ENCODE data around the gene FAU. TPM values are rescaled to one million over a fixed set of nuclear protein-coding genes. Genes with fewer than 3 reads are reported as not detected.
A peak's percentile ranks its signal among the peaks of the same experiment; 100 is the strongest.

Gene FAU
- total RNA-seq, 1 donor from 2014 or later: 710 TPM

- Mint-ChIP-seq H3K4me3 (no peak overlapping the region), H3K36me3 (peaks cover 12% of the 10 kb centered on the region), H3K4me1 (peaks cover 6% of the 10 kb centered on the region), H3K27me3 (ENCODE audit: low read depth) (no peaks in the 10 kb centered on the region), H3K9me3 (no peaks in the 10 kb centered on the region), H3K27ac (no peak overlapping the region)
- DNase-seq (ENCODE audit: low spot score in 2 of 2, unreplicated experiment in 2 of 2): peak in 1 of 2 experiments; percentile 57
- TF ChIP-seq CTCF (IDR thresholded peaks at IDR 0.05; ENCODE audit: unreplicated experiment): peak; percentile 84
Observed at GRCh38 chr11:65078151-65078550, 43.8 kb downstream of the FAU start.

- no peak for TF ChIP-seq CTCF (IDR thresholded peaks at IDR 0.05; ENCODE audit: unreplicated experiment)
- no peak for DNase-seq (ENCODE audit: low spot score in 2 of 2, unreplicated experiment in 2 of 2)
- Mint-ChIP-seq H3K4me1 (no peaks in the 10 kb centered on the region), H3K36me3 (peaks cover 12% of the 10 kb centered on the region), H3K9me3 (no peaks in the 10 kb centered on the region), H3K4me3 (no peak overlapping the region), H3K27me3 (ENCODE audit: low read depth) (no peaks in the 10 kb centered on the region), H3K27ac (no peak overlapping the region)
Observed at GRCh38 chr11:65077451-65077850, 44.5 kb downstream of the FAU start.

GRCh38 chr11:65072631-65072966, 49.3 kb downstream of the FAU start:
- Mint-ChIP-seq H3K9me3 (no peaks in the 10 kb centered on the region), H3K27ac (no peak overlapping the region), H3K4me3 (no peak overlapping the region), H3K4me1 (no peaks in the 10 kb centered on the region), H3K27me3 (ENCODE audit: low read depth) (no peaks in the 10 kb centered on the region), H3K36me3 (no peaks in the 10 kb centered on the region)
- no peak for DNase-seq (ENCODE audit: low spot score in 2 of 2, unreplicated experiment in 2 of 2)
- TF ChIP-seq CTCF (IDR thresholded peaks at IDR 0.05; ENCODE audit: unreplicated experiment): no peak

GRCh38 chr11:65071907-65072630, 49.9 kb downstream of the FAU start:
- no peak overlapping the region for H3K27ac Mint-ChIP-seq
- H3K4me1 Mint-ChIP-seq: no peaks in the 10 kb centered on the region
- no peak for TF ChIP-seq CTCF (IDR thresholded peaks at IDR 0.05; ENCODE audit: unreplicated experiment)
- H3K4me3 Mint-ChIP-seq: no peak overlapping the region
- no peak for DNase-seq (ENCODE audit: low spot score in 2 of 2, unreplicated experiment in 2 of 2)
- H3K36me3 Mint-ChIP-seq: no peaks in the 10 kb centered on the region
- H3K9me3 Mint-ChIP-seq: no peaks in the 10 kb centered on the region
- no peaks in the 10 kb centered on the region for H3K27me3 Mint-ChIP-seq (ENCODE audit: low read depth)

Small RNA genes lying within 50 kb of the gene (microRNA-seq; reads per million reads assigned to microRNA genes)
- gene MIR6751: 1.8 reads per million

Other genes with a start within 250 kb of the FAU start
- 84.9 to 94.5 TPM (median 86.8 TPM) in 3 replicates for gene EHD1, start 243.5 kb downstream of the FAU start, total RNA-seq
- gene ATG2A, start 204.9 kb downstream of the FAU start, total RNA-seq: 29.8 to 32.9 TPM (median 31.7 TPM) in 3 replicates
- gene PPP2R5B, start 197.4 kb downstream of the FAU start, total RNA-seq: 12.3 to 14.4 TPM (median 13.5 TPM) in 3 replicates
- not detected in 3 replicates for gene GPHA2, start 186.2 kb downstream of the FAU start, total RNA-seq
- gene MAJIN, start 150.0 kb downstream of the FAU start, total RNA-seq: not detected in 3 replicates
- 1.5 to 1.9 TPM (median 1.7 TPM) in 3 replicates for gene BATF2, start 125.2 kb downstream of the FAU start, total RNA-seq
- 79.9 to 87.3 TPM (median 84.4 TPM) in 3 replicates for gene ARL2, start 108.0 kb downstream of the FAU start, total RNA-seq
- 19.2 to 21.0 TPM (median 20.8 TPM) in 3 replicates for gene SNX15, start 94.7 kb downstream of the FAU start, total RNA-seq
- 15.3 to 16.3 TPM (median 16.1 TPM) in 3 replicates for gene SAC3D1, start 80.9 kb downstream of the FAU start, total RNA-seq
- gene NAALADL1, start 63.6 kb downstream of the FAU start, total RNA-seq: 1.2 to 1.8 TPM (median 1.5 TPM) in 3 replicates
- gene CDCA5, start 38.1 kb downstream of the FAU start, total RNA-seq: 16.4 to 17.0 TPM (median 16.5 TPM) in 3 replicates
- gene ZFPL1, start 37.9 kb downstream of the FAU start, total RNA-seq: 43.4 to 46.2 TPM (median 45.7 TPM) in 3 replicates
- 95.7 to 114 TPM (median 113 TPM) in 3 replicates for gene VPS51, start 25.9 kb downstream of the FAU start, total RNA-seq
- gene TM7SF2, start 10.3 kb downstream of the FAU start, total RNA-seq: 73.4 to 75.6 TPM (median 74.2 TPM) in 3 replicates
- gene ZNHIT2, start 4.4 kb downstream of the FAU start, total RNA-seq: 6.7 to 7.5 TPM (median 7.3 TPM) in 3 replicates
- 41.3 to 45.3 TPM (median 43.8 TPM) in 3 replicates for gene MRPL49, start 187 bp upstream of the FAU start, total RNA-seq
- 45.4 to 52.6 TPM (median 47.8 TPM) in 3 replicates for gene SYVN1, start 12.4 kb upstream of the FAU start, total RNA-seq
- not detected in 3 replicates for gene SPDYC, start 48.1 kb upstream of the FAU start, total RNA-seq
- gene CAPN1, start 59.8 kb upstream of the FAU start, total RNA-seq: 176 to 196 TPM (median 192 TPM) in 3 replicates
- 14.1 to 16.1 TPM (median 14.6 TPM) in 3 replicates for gene POLA2, start 139.8 kb upstream of the FAU start, total RNA-seq
- 10.9 to 12.3 TPM (median 11.7 TPM) in 3 replicates for gene CDC42EP2, start 192.7 kb upstream of the FAU start, total RNA-seq
- gene DPF2, start 211.7 kb upstream of the FAU start, total RNA-seq: 80.1 to 85.3 TPM (median 81.3 TPM) in 3 replicates
- 0.49 to 0.75 TPM (median 0.60 TPM) in 3 replicates for gene TIGD3, start 232.6 kb upstream of the FAU start, total RNA-seq

All from mesothelial cell of epicardium (in vitro differentiated cells).